Endothelial cell of umbilical vein (primary cell): ENCODE measurements around the gene TJP3. TPM values are rescaled to one million over a fixed set of nuclear protein-coding genes. Genes with fewer than 3 reads are reported as not detected.

Experiments
- BruUV-seq: library from RNA; stranded (reverse); fragments of 400-500 nt; replicated peaks from 2 replicates; lab custom pipeline; 2021; lab: Mats Ljungman, UMichigan
- CTCF ChIA-PET: fragments of 300-600, 350-600 bp; sonication (Branson Sonifier 250); formaldehyde crosslinking; loops from one replicate; lab custom pipeline; 2021; ENCODE audit warnings: antibody characterized with exemption, inconsistent platforms; lab: Charles Lee
- POLR2A ChIA-PET: fragments of 300-600, 350-600 bp; sonication (Branson Sonifier 250); formaldehyde crosslinking; loops from one replicate; lab custom pipeline; 2021; ENCODE audit warnings: antibody characterized with exemption, inconsistent platforms; lab: Charles Lee
- DNase-seq: peaks from one replicate; pipeline ENCODE4 v3.0.0-alpha.2; 2011; ENCODE audit warnings: low read depth, low spot score
- FAIRE-seq: peaks from 2 replicates; lab custom pipeline; 2011; peaks lifted over from hg19 to GRCh38; lab: Jason Lieb, UNC
- H2AFZ ChIP-seq: 2 replicates; pipeline ENCODE4 v1.6.0; 2012; ENCODE audit warnings: low read depth, low read length, control low read depth, inconsistent platforms
- H3K27ac ChIP-seq: 2 replicates; pipeline ENCODE4 v1.5.1; 2011; ENCODE audit warnings: low read depth, mild to moderate bottlenecking, control low read depth, low read length, moderate library complexity; ENCODE audit not compliant: insufficient read depth
- H3K27me3 ChIP-seq, 2 experiments: 2 replicates each; pipeline versions ENCODE4 v1.6.0 to v1.6.1; 2011; ENCODE audit warnings: low read length in 2 of 2, mixed read lengths in 1 of 2; ENCODE audit not compliant: control insufficient read depth in 2 of 2, insufficient read depth in 2 of 2
- H3K36me3 ChIP-seq, 2 experiments: 2 replicates in 1 of 2; 3 replicates in 1 of 2; pipeline ENCODE4 v1.5.1; 2011; ENCODE audit warnings: low read length in 2 of 2, mild to moderate bottlenecking in 1 of 2, moderate library complexity in 1 of 2; ENCODE audit not compliant: control insufficient read depth in 2 of 2, insufficient read depth in 2 of 2; ENCODE audit errors: extremely low read depth in 1 of 2
- H3K4me1 ChIP-seq: 3 replicates; pipeline ENCODE4 v1.5.1; 2011; ENCODE audit warnings: mild to moderate bottlenecking, low read length; ENCODE audit not compliant: control insufficient read depth, insufficient read depth; ENCODE audit errors: extremely low read depth
- H3K4me2 ChIP-seq: 2 replicates; pipeline ENCODE4 v1.6.1; 2011; ENCODE audit warnings: low read length, control low read depth, mixed read lengths; ENCODE audit not compliant: insufficient read depth
- H3K4me3 ChIP-seq, 3 experiments: fragments of 200-600 bp in 1 of 3; sonication (generic), shearing (Covaris generic) in 1 of 3; replicated peaks in 1 of 3; 2 replicates each; pipeline ENCODE4 v1.5.1; 2011 to 2016; ENCODE audit warnings: control low read depth in 3 of 3, low read length in 3 of 3, mild to moderate bottlenecking in 2 of 3, inconsistent platforms in 1 of 3, low read depth in 1 of 3, moderate library complexity in 1 of 3; ENCODE audit not compliant: insufficient read depth in 1 of 3
- H3K79me2 ChIP-seq: 2 replicates; pipeline ENCODE4 v1.6.0; 2012; ENCODE audit warnings: low read length, inconsistent platforms; ENCODE audit not compliant: control insufficient read depth, insufficient read depth
- H3K9ac ChIP-seq: replicated peaks from 2 replicates; pipeline ENCODE3; 2011; ENCODE audit warnings: low read length, control low read depth; ENCODE audit not compliant: insufficient read depth; ENCODE audit errors: extremely low read depth
- H3K9me1 ChIP-seq: replicated peaks from 3 replicates; pipeline ENCODE4 v1.6.0; 2011; ENCODE audit warnings: mild to moderate bottlenecking, low read length; ENCODE audit not compliant: control insufficient read depth, insufficient read depth; ENCODE audit errors: extremely low read depth
- H3K9me3 ChIP-seq: replicated peaks from 2 replicates; pipeline ENCODE4 v1.5.1; 2012; ENCODE audit warnings: low read length, inconsistent platforms; ENCODE audit not compliant: control insufficient read depth, insufficient read depth
- H4K20me1 ChIP-seq: replicated peaks from 2 replicates; pipeline ENCODE3; 2011; ENCODE audit warnings: mild to moderate bottlenecking, low read length; ENCODE audit not compliant: control insufficient read depth, insufficient read depth; ENCODE audit errors: extremely low read depth
- CTCF ChIP-seq, 2 donors: IDR thresholded peaks; 1 replicate in 1 of 2; 2 replicates in 1 of 2; pipeline ENCODE4 v1.5.1; 2011; ENCODE audit warnings: low read length in 2 of 2, mild to moderate bottlenecking in 2 of 2, moderate library complexity in 2 of 2, control low read depth in 1 of 2, inconsistent platforms in 1 of 2, low read depth in 1 of 2; ENCODE audit not compliant: insufficient read depth in 1 of 2; ENCODE audit errors: extremely low read depth in 1 of 2
- EZH2 ChIP-seq: IDR thresholded peaks from 2 replicates; pipeline ENCODE4 v1.6.1; 2012; ENCODE audit warnings: borderline replicate concordance, low read depth, mild to moderate bottlenecking, moderate library complexity, low read length, inconsistent platforms; ENCODE audit not compliant: severe bottlenecking
- FOS ChIP-seq: IDR thresholded peaks from 2 replicates; pipeline ENCODE4 v1.6.1; 2011; ENCODE audit warnings: mild to moderate bottlenecking, low read length, moderate library complexity, borderline replicate concordance; ENCODE audit not compliant: insufficient read depth
- GATA2 ChIP-seq: IDR thresholded peaks from 2 replicates; pipeline ENCODE4 v1.7.0; 2011; ENCODE audit warnings: low read depth, mild to moderate bottlenecking, moderate library complexity, mixed read lengths, low read length; ENCODE audit not compliant: insufficient read length, insufficient read depth
- JUN ChIP-seq: IDR thresholded peaks from 2 replicates; pipeline ENCODE4 v1.6.1; 2011; ENCODE audit warnings: borderline replicate concordance, low read depth; ENCODE audit not compliant: insufficient read length, insufficient read depth
- MAX ChIP-seq: IDR thresholded peaks from 2 replicates; pipeline ENCODE4 v1.6.1; 2011; ENCODE audit not compliant: insufficient read depth, insufficient read length
- MYC ChIP-seq: IDR thresholded peaks from one replicate; pipeline ENCODE4 v1.6.1; 2011; ENCODE audit warnings: mild to moderate bottlenecking, low read depth, low read length
- POLR2A ChIP-seq: IDR thresholded peaks from 2 replicates; pipeline ENCODE4 v1.6.1; 2012; ENCODE audit warnings: low read depth, mild to moderate bottlenecking, control low read depth, low read length
- POLR2AphosphoS5 ChIP-seq: IDR thresholded peaks from 2 replicates; pipeline ENCODE4 v1.6.1; 2012; ENCODE audit warnings: low read depth, mild to moderate bottlenecking, control low read depth, low read length, moderate library complexity; ENCODE audit not compliant: insufficient read depth
- dilution Hi-C: fragments of 300-500 bp; cut with MboI; formaldehyde crosslinking; loops from one replicate; pipeline ENCODE4 v1.15.0; 2019; ENCODE audit warnings: low sequenced_read_pairs; ENCODE audit not compliant: extremely low pct_ligation_motif_present
- intact Hi-C: fragments of 100-400 bp; cut with micrococcal nuclease; formaldehyde crosslinking; loops from one replicate; pipeline ENCODE4 v1.10.0; 2022
- polyA plus RNA-seq, 4 experiments: library from polyadenylated mRNA; depleted of rRNA in 3 of 4; stranded (reverse) in 3 of 4; unstranded in 1 of 4; fragments of >200 nt; gene quantifications; 2 replicates each; pipeline versions ENCODE4 v1.2.1 to v1.2.3, GENCODE V29; 2011 to 2012; ENCODE audit warnings: missing spikeins in 1 of 4
- total RNA-seq: library from RNA; stranded (reverse); gene quantifications from 2 replicates; pipeline ENCODE4 v1.2.3, GENCODE V29; 2021

Gene TJP3
- total and polyA plus RNA-seq, 2 donors (not counting 3 experiments of a cell fraction or from before 2014, with no cell fraction given) = 0.10 TPM; not detected in 1

- ChIA-PET POLR2A (no interaction called here), CTCF (interaction anchor here (1.4 kb wide), 1 partner anchor 99 kb away, joined by 5 read pairs; no protein-coding TSS in a partner anchor)
- H3K79me2 ChIP-seq = no peaks in the 10 kb centered on the region
- H3K4me1 ChIP-seq = no peaks in the 10 kb centered on the region
- H3K36me3 ChIP-seq = no peaks in the 10 kb centered on the region
- no peaks in the 10 kb centered on the region for H3K9me3 ChIP-seq
- peaks cover 20 to 27% of the 10 kb centered on the region in 2 experiments for H3K27me3 ChIP-seq
- intact Hi-C loops (no loop called here), dilution Hi-C loops (no loop called here)
- no peaks in the 10 kb centered on the region for H4K20me1 ChIP-seq
- H3K9me1 ChIP-seq = no peaks in the 10 kb centered on the region
- H2AFZ ChIP-seq = no peak overlapping the region
- H3K4me2 ChIP-seq = no peak overlapping the region
- FAIRE-seq = no peak
- no peak overlapping the region for H3K9ac ChIP-seq
- TF ChIP-seq MAX (no peak), FOS (no peak), JUN (no peak), GATA2 (no peak), POLR2AphosphoS5 (no peak), CTCF (IDR thresholded peaks at IDR 0.05; ENCODE audit: extremely low read depth in 1 of 2, insufficient read depth in 1 of 2, low read depth in 1 of 2, low read length in 2 of 2) (no peak), EZH2 (no peak), POLR2A (no peak), MYC (no peak)
- H3K27ac ChIP-seq = no peak overlapping the region
- no peak overlapping the region for H3K4me3 ChIP-seq
- BruUV-seq = no TSS peak
- no peak for DNase-seq
These were observed 14.9 kb downstream of the TJP3 start for GRCh38 chr19:3723110-3723488.
